GM21423 (cell line): ENCODE measurements around the gene ABCA1.
"Not testable (repeated sequence)": the region's sequence is repeated elsewhere in the genome, so short reads cannot be mapped to it uniquely, and the experiment has no call there.

ENCODE experiments used
- ATAC-seq: cut with Tn5 transposase; IDR thresholded peaks from one replicate; pipeline ENCODE4 v1.9.1; 2021; ENCODE audit warnings: mild to moderate bottlenecking, moderate library complexity; ENCODE audit not compliant: unreplicated experiment

ABCA1 gene

DNA sequence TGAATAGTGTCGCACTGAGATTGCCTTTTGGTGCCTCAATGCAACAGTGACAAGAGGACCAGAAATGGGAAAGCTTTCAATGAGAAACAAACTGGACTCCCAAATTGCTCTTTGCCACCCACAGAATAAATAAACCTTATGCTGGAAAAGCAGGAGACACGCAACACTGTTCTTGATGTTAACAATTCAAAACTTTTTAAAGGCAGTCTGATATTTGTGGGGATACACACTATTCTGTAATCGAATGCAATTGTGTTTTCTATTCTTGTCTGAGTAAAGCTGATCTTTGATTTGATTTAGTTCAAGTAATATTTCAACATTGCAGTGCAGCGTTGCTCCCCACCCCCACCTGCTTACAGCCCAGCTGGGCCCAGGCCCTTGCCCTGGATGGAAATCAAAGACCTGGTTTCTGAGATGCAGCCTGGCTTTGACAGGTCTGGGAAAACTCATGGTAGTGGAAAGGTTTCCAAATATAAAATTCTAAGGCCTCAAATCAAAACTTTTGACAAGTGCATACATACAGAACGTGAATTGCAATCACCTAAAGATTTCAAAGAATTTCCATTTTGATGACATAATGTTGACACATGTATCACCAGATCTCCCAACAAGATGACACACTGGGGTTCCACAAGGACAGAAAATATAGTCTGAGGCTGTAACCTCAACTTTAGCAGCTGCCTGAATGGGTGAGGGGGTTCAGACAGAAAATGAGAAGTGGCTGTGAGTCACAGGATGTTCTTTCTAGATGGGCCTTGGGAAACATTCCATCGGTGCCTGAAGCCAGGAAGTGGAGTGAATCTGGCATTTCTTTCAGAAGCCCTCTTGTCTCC is 55.1 kb downstream of the ABCA1 start:
- ATAC-seq, result no peak

DNA sequence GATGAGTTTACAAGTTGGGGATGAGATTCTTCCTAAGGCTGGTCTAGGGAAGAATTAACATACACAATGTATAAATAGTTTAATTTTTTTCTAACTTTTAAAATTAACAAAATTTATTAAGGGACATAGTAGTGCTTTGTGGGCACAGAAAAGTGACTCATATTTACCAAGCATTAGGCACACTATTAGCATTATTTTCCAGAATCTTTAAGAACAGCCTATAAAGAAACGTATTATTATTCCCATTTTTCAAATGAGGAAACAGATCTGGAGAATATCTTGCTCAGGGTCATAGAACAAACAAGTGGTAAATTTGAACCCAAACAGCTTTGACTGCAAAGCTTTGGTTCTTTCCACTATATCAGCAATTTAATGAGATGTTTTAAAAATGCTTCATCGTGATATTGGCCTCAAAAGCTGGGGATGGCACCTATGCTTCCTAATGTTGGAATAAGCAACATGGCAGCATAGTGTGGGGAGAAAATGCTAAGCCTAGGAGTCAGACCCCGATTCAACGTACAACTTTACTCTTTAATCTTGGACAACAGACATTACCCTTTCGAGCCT is 55.9 kb downstream of the ABCA1 start:
- ATAC-seq, result no peak

DNA sequence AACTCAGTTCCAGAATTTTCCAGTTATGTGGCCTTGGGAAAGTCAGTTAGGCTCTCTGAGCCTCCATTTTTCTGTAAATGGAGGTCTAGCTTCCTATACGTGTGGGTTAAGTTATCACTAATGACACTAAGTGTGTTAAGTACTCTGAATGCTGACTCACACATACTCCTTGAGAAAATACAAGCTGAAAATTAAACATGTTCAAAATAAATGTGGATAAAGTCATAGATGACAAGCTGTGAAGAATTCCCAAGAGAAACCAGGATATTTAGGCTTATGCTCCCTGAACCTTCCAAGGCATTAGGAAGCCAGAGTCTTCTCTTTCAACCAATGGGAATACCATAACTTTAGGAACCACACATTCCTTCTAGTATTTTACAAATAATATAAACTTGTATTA is 58.1 kb downstream of the ABCA1 start:
- ATAC-seq, result no peak

DNA sequence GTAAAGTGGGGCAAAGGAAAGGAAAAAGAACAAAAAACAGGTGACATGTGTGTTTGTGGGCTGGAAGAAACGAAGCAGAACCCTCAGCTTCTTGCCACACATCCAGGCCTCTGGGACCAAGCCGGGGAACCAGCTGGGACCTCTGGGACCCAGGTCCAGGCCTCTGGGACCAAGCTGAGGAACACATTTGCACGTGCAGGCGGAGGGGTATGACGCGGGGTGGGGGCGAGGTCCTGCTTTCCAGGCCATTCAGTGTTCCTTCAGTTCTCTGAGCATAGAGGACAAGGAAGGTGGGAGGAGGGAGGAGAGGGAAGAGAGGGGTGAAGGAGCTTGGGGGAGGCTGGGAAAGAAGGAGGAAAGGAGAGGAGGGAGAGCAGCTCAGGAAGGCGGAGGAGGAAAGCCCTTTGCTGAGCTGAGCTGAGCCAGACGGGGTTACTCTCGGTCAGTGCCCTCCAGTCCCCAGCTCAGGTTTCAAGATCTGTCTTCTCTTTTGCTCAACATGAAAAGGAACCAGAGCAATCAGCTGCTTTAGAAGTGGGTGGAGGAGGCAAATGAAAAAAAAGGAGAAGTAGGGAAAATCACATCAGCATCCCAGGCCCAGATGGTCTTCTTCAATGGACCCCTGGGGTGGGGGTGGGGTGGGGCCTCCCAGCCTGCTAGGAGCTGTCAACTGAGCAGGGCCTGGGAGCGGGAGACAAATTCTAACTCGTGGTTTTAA is 59.1 kb downstream of the ABCA1 start:
- peak; percentile 91 for ATAC-seq

DNA sequence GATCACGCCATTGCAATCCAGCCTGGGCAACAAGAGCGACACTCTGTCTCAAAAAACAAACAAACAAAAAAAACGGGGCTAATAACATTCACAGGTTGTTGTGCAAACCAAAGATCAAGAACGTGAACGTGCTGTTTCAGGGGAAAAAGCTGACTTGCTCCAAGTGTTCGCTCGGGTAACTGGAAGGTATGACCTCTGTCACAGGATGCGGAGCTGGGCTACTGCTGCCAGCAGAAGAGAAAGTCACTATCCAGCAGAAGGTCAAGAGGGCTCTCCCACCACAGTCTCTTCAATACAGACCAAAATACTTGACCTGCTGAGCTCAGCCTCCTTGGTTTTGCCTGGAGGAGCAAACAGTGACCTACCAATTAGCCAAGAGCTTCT is 59.7 kb downstream of the ABCA1 start:
- ATAC-seq, result no peak

DNA sequence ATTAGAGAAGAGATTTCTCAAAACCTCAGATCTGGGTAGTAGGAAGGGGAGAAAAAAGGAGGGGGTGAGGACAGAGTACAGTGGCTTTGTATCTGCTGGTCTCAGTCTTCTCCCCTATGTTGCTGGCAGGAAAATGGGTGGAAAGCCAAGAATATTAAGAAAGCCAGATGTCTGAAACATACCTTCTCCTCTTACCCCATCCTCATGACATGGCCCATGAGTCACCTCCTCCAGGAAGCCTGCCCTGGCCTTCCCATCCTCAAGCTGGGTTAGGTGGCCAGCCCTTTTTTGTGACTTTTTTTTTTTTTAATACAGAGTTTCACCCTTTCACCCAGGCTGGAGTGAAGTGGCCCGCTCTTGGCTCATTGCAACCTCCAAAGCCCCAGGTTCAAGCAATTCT is 61.8 kb downstream of the ABCA1 start:
- no peak for ATAC-seq

DNA sequence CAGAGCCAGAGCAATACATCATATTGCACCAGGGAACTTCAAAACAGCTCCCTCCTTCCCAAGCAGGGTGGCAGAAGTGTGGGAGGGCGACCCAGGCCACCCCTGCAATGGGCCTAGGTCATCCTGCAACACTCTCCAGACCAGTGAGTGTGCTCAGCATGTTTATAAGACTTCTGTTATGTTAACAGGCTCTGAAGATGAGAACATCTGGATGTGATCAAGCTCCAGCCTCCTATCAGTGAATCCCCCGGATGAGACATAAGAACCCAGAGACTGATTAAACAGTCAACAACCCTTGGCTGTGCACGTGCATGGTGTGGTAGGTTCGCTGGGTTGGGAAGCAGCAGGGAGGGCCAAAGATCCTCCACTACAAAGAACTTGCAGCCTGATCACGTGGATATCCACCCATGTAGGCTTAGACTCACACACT is 63.3 kb downstream of the ABCA1 start:
- ATAC-seq, result no peak

DNA sequence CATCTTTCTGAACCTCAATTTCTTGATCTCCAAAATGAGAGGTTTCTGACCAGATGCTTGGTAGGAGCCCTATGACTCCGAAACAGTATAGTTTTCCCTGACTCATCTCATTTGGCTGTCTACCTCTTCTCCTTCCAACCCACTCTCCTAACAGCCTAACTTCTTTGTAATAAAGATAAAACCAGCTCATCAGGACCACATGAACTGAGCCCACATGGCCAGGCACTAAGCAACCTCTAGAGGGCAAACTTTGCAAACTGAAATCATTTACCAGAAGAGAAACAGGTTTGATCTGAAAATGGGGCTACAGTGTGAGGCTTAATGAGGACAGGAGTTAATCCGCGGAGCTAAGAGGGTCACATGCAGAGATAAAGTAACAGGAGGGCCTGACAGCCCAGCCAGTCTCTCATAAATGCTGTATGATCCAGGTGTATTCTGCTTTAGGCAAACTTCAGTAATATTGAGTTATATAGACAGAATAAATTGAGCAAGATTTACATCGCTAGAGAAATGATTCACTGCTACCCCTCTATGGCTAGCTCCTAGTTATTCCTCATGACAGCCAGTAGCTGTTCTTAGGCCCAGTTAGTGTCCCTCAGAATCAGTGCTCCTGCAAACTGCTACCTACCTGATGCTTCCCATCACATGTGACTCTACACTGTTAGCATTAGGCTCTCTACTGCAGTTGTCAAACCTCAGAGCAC is 64.6 kb downstream of the ABCA1 start:
- peak; percentile 88 for ATAC-seq

DNA sequence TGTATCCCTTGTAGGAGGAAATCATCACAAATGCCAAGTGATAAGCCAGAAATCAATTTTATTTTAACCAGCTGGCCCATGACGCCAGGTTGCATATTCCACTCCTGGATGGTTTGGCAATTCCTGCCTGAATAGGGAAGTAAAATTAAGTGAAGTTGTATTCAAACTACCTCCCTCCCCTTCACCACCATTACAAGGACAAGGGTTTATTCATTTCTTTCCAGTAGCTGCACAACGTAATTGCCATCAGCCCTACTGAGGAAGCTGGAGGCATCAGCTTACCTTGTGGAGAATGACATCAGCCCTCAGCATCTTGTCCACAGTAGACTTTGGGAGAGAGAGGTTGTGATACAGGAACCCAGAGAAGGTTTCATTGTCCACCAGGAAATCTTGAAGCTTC is 66.6 kb downstream of the ABCA1 start:
- no peak for ATAC-seq

DNA sequence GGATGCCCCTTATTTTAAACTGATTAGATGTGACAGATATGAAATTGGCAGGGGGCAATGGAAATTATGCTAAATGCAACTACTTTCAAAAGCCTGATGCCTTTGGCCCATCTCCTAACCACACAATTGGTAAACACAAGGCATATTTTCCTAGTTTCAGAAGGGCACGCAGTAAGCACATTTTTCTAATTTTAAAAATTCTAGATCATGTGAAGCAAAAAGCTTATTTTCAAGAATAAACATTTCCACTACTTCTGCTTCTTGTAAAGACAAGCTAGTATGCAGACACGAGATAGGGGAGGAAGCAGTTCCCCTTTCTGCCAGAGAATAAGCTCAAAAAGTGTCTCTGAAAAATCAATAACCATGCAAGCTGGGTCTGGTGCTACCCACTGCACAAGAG is 67.7 kb downstream of the ABCA1 start:
- peak; percentile 48 for ATAC-seq

DNA sequence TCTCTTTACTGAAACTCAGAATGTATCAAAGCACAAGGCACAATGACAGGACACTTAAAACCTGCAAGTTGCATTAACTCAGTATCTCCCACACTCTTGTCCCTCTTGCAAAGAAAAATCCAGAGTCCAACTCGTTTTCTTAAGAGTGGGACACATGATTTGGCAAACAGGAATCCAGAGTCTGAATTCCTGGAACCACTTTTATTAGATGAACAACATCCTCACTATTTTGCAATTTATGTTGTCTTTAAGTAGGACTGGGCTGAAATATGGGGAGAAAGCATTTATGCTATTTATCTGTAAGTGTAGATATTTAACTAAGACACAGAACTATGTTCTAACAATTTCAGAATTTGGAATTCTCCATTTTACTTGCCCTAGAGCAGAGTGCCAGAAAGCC is 69.1 kb downstream of the ABCA1 start:
- ATAC-seq, result no peak

DNA sequence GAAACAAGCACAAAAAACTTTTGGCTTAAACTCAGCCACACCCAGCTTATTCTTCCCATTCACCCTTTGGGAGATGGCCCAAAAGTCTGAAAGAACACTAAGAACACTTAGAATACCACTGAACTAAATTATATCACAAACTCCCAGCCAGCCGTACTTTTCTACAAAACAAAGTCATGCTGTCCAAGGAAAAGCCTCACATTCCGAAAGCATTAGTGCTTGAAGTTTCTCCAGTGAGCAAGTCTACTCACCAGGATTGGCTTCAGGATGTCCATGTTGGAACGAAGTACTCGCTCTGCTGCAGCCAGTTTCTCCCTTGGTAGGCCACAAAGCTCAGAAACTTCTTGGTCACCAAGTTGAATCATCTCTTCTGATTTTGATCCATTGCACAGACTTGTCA is 69.7 kb downstream of the ABCA1 start:
- ATAC-seq, result no peak

DNA sequence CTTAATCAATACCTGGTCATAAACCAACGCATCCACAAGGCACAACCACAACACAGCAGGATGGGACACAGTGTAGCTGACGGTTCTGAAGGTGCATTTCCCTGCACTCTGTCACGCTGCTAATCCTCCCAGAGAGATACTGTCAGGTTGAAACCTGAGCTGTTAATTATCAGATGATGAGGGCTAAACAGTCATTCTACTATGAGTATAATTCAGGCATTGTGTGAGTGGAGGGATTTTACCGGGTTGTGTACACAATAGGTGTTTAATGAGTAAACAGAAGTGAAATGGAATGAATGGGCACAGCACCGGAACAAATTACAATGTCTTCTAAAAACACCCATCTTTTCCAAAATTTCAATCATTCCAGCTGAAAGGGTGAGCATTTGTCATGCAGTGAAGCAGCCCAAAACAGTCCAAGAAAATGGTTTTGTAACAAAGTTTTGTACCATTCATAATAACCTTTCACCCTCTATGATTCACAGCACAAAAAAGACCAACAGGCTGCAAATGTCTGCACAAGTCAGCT is 71.5 kb downstream of the ABCA1 start:
- ATAC-seq, result no peak

DNA sequence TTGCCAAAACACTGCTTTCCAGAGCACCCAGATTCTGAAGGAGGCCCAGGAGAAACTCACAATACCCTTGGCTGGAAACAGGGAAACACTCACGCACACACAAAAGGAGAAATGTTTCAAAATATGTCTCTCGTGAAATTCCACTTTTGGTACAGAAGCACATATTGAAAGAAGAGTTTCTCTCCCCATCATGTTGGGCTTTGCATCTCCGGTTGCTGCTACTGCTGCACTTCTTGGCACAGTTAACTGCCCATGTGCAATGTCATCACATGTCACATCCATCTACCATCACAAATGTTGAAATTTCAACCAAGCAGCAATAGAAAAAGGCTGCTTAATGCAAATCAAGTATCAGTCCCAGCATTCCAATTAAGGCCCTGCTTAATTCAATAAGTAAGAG is 72.1 kb downstream of the ABCA1 start:
- ATAC-seq, result no peak

DNA sequence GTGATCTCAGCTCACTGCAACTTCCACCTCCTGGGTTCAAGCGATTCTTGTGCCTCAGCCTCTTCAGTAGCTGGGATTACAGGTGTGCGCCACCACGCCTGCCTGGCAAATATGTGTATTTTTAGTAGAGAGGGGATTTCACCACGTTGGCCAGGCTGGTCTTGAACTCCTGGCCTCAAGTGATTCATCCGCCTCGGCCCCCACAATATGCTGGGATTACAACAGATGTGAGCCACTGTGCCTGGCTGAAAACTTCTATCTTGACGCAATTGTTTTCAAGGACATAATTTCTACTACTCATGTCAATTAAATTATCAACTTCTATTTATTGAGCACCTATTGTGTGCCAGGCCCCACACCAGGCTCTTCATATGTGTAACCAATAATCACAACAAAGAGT is 72.7 kb downstream of the ABCA1 start:
- not testable (repeated sequence) for ATAC-seq

DNA sequence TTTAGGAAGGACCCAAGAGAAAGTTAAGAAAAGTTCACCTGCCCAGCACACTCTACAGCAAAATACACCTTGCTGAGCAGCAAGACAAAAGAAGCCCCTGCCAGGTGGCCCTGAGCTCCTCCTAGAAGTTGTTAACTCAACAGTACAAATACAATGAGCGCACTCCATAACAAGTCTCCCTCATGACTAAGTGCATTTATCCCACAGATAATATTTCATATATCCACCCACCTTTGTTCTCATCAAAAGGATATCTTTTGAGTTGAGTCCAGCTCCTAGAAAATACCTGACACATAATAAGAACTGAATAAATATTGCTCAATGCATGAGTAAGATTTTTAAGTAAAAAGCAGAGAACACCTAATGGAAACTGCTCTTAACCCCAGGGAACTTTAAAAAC is 73.3 kb downstream of the ABCA1 start:
- no peak for ATAC-seq

DNA sequence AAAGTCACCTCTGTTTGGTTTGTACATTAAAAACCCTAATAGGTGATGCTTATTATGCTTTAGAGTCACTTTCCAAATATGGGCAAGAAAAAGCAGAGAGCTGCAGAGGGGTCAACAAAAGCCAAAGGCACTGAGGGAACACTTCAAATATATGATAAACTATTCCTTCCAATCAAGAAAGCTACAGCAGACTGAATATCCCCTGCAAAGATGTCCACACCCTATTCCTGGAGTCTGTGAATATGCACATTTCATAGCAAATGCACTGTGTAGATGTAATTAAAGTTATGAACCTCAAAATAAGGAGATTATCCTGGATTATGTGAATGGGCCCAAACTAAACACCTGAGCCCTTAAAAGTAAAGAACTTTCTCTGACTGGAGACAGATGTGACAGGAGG is 74.3 kb downstream of the ABCA1 start:
- no peak for ATAC-seq

DNA sequence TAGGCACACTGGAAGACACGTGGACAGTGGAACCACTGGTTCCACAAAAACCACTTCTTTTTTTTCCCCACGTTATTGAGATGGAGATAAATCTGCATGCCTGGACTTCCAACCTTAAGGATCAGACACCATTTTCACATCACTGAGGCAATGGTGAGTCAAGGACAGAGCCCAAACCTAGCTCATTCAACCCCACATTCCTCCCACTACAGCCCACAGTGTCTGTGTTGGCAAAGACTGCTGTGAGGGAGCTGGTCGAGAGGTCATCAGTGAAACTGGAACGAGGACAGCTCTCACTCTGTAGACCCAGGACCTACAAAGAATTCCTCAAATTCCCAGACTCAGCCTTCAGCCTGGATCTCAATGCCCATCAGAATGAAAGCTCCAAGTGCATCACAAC is 74.8 kb downstream of the ABCA1 start:
- no peak for ATAC-seq

DNA sequence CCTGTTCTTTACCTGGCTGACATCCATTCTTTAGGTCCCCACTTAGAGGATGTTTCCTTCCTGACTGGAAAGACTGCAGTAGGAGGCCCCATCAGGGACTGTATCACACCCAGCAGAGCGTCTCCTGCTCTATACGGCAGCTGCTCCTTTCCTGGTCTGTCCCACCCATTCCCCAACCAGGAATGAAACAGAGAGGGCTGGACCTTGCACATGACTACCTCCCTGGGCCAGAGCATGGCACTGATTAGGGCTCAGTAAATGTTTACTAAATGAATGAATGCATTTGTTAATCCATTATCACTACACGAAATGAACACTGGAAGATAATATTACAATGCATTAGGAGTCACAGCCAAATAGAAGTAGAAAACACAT is 76.4 kb downstream of the ABCA1 start:
- ATAC-seq, result no peak

DNA sequence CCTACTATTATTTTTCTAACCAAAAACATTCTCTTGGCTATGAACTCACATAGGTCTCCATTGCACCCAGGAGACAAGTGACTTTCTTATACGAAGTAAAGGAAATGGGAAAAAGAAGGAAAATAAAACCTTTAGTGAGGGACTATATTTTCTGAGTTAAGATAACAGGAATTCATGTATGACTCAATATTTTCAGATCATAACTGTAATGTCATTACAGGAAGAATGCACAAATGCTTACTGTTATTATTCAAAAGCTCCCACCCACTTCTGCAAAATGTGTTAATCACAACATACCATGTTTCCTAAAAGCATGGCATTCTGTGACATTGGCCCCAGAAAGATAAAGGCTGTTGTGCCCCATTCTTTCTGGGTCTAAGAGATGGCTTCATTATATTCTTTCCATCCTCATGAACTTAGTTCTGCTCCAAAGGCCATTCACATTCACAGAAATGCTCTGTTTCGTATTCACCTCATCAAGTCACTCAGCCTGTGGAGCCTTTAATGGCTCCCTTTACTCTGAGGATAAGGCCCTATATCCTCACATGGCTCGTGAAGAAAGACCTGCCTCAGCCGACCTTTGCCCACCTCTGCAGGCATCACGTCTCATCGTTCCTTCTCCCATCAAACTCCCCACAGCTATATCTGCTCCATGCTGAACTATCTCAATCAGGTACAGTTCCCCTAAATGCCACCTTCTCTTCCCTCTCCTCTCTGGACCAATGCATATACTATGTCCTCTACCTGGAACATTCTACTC is 77.0 kb downstream of the ABCA1 start:
- no peak for ATAC-seq

DNA sequence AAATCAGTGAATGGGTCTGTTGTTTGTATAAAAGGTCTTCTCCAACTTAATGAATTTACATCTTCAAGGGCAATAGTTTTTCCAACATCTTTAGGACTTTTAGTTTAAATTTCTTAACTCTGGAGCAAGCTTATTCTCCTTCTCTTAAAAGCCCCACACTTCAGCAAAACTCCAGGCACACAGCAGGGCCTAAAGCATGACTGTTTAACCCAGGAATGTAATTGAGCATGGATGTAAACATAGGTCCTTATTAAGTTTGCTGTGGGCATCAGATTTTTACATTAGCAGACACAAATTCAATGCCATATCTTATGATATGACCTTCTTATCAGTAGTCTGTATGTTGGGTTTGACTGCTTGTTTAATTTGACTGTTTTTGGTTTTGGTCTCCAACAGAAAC is 78.9 kb downstream of the ABCA1 start:
- ATAC-seq, result no peak
